ENCODE measurements around the gene TIFAB.

The TIFAB gene

GRCh38 chr5:135423146-135423845 lies 28.9 kb downstream of the TIFAB start:
- no peak for TF ChIP-seq GATA3 (IDR thresholded peaks at IDR 0.05; ENCODE audit: low read depth, low read length)
- no peak for TF ChIP-seq GATA2 (IDR thresholded peaks at IDR 0.05; ENCODE audit: low read depth, low read length)

- no peak for TF ChIP-seq GATA2 (IDR thresholded peaks at IDR 0.05; ENCODE audit: low read depth, low read length)
Measured at GRCh38 chr5:135422419-135422818, 29.7 kb downstream of the TIFAB start.

- TF ChIP-seq GATA2 (IDR thresholded peaks at IDR 0.05; ENCODE audit: low read depth, low read length) (no peak), GATA3 (IDR thresholded peaks at IDR 0.05; ENCODE audit: low read depth, low read length) (no peak)
Measured at GRCh38 chr5:135417083-135417482, 35.1 kb downstream of the TIFAB start.

- TF ChIP-seq GATA2 (IDR thresholded peaks at IDR 0.05; ENCODE audit: low read depth, low read length) = no peak
- no peak for TF ChIP-seq GATA3 (IDR thresholded peaks at IDR 0.05; ENCODE audit: low read depth, low read length)
Measured at GRCh38 chr5:135405082-135405481, 47.1 kb downstream of the TIFAB start.

GRCh38 chr5:135402031-135402430 lies 50.1 kb downstream of the TIFAB start:
- TF ChIP-seq GATA3 (IDR thresholded peaks at IDR 0.05; ENCODE audit: low read depth, low read length) = no peak
- no peak for TF ChIP-seq GATA2 (IDR thresholded peaks at IDR 0.05; ENCODE audit: low read depth, low read length)

GRCh38 chr5:135400866-135401265 lies 51.3 kb downstream of the TIFAB start:
- TF ChIP-seq GATA3 (IDR thresholded peaks at IDR 0.05; ENCODE audit: low read depth, low read length) (no peak), GATA2 (IDR thresholded peaks at IDR 0.05; ENCODE audit: low read depth, low read length) (no peak)

- no peak for TF ChIP-seq GATA3 (IDR thresholded peaks at IDR 0.05; ENCODE audit: low read depth, low read length)
- no peak for TF ChIP-seq GATA2 (IDR thresholded peaks at IDR 0.05; ENCODE audit: low read depth, low read length)
Measured at GRCh38 chr5:135399794-135400542, 52.2 kb downstream of the TIFAB start.

GRCh38 chr5:135398855-135399793 lies 53.0 kb downstream of the TIFAB start, which contains the start of gene MACROH2A1:
TSS of gene MACROH2A1 (minus strand) at chr5:135399231. CDS start at chr5:135389093, 10,138 bp downstream.
- TF ChIP-seq GATA2 (IDR thresholded peaks at IDR 0.05; ENCODE audit: low read depth, low read length) (no peak), GATA3 (IDR thresholded peaks at IDR 0.05; ENCODE audit: low read depth, low read length) (no peak)

- TF ChIP-seq GATA3 (IDR thresholded peaks at IDR 0.05; ENCODE audit: low read depth, low read length) (no peak), GATA2 (IDR thresholded peaks at IDR 0.05; ENCODE audit: low read depth, low read length) (no peak)
Measured at GRCh38 chr5:135398160-135398854, 53.8 kb downstream of the TIFAB start.
